ENCODE measurements around the gene PFKFB2.

PFKFB2 gene

DNA sequence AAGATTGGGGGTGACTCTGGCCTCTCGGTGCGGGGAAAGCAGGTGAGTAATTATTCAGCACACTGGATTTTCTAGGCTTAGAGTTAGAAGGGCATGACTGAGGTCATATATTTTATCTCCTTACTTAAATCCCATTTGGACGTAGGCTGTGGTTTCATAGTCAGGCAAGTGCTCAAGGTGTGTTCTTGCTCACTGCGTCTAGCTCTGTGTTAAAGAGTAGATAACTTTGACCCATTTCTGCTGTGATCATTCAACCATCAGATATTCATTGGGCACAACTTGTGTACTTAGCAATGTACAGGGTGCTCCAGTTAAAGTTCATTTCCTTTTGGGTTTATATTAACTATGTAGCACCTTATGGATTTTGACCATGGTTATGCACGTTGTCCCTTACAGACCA, 14.6 kb downstream of the PFKFB2 start:
- H3K4me1 ChIP-seq (ENCODE audit: control insufficient read depth, low read depth, low read length) = no peaks in the 10 kb centered on the region
- no peaks in the 10 kb centered on the region for H3K79me1 ChIP-seq (ENCODE audit: low read length)
- no peaks in the 10 kb centered on the region for H3K79me2 ChIP-seq (ENCODE audit: control insufficient read depth, insufficient read depth, low read length)
- no peak overlapping the region for H3K9ac ChIP-seq (ENCODE audit: low read length)
- H3K18ac ChIP-seq (ENCODE audit: low read length) = no peak overlapping the region
- no peak overlapping the region for H2BK120ac ChIP-seq (ENCODE audit: low read depth, low read length)
- no peak overlapping the region for H3K23ac ChIP-seq (ENCODE audit: low read length)
- no peak overlapping the region for H2BK15ac ChIP-seq (replicated peaks; ENCODE audit: low read depth)
- H2AK5ac ChIP-seq (ENCODE audit: low read length) = no peak overlapping the region
- no peak overlapping the region for H2BK5ac ChIP-seq (ENCODE audit: low read length)
- H3K27me3 ChIP-seq (ENCODE audit: insufficient read depth, low read length, poor library complexity) = no peaks in the 10 kb centered on the region
- no peak overlapping the region for H3K4me3 ChIP-seq (ENCODE audit: low read length)
- H3K56ac ChIP-seq (ENCODE audit: low read length) = no peak overlapping the region
- no peak overlapping the region for H4K5ac ChIP-seq (ENCODE audit: low read length)
- DNase-seq = no peak
- no peak overlapping the region for H4K8ac ChIP-seq (ENCODE audit: low read depth, low read length)
- H3K27ac ChIP-seq (ENCODE audit: low read depth, low read length) = no peak overlapping the region
- H3K4ac ChIP-seq (ENCODE audit: low read depth, low read length) = no peak overlapping the region
- no peak overlapping the region for H3K4me2 ChIP-seq (ENCODE audit: low read length)
- WGBS (ENCODE audit: extremely low coverage, insufficient coverage, low lambda C conversion rate) = no CpG with 5 or more reads among the region's 5 CpGs
- H3K36me3 ChIP-seq (ENCODE audit: control insufficient read depth, insufficient read depth, low read length) = no peaks in the 10 kb centered on the region

DNA sequence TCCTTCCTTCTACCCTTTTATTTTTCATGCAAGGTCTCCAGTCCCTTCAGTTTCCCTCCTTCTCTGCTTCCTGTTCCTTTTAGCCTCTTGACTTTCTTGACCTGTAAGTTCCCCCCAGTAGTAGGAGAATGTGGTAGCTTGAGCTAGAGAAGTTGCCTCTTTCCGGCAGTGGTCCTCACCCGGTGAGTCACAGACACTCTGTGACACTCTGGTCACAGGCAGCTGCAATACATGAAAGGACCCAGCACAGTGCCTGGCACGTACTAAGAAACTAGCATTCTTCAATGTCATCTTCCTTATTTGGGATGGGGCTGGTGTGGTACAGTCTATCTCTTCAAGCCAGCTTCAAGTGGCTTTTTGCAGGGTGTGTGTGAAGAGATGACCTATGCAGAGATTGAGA, 16.0 kb downstream of the PFKFB2 start:
- H2BK5ac ChIP-seq (ENCODE audit: low read length) = no peak overlapping the region
- no CpG with 5 or more reads among the region's 3 CpGs for WGBS (ENCODE audit: extremely low coverage, insufficient coverage, low lambda C conversion rate)
- no peaks in the 10 kb centered on the region for H3K4me1 ChIP-seq (ENCODE audit: control insufficient read depth, low read depth, low read length)
- no peak overlapping the region for H2BK120ac ChIP-seq (ENCODE audit: low read depth, low read length)
- no peaks in the 10 kb centered on the region for H3K79me2 ChIP-seq (ENCODE audit: control insufficient read depth, insufficient read depth, low read length)
- H3K27ac ChIP-seq (ENCODE audit: low read depth, low read length) = no peak overlapping the region
- H3K36me3 ChIP-seq (ENCODE audit: control insufficient read depth, insufficient read depth, low read length) = no peaks in the 10 kb centered on the region
- no peaks in the 10 kb centered on the region for H3K79me1 ChIP-seq (ENCODE audit: low read length)
- no peak overlapping the region for H3K4me2 ChIP-seq (ENCODE audit: low read length)
- no peak overlapping the region for H4K5ac ChIP-seq (ENCODE audit: low read length)
- H4K8ac ChIP-seq (ENCODE audit: low read depth, low read length) = no peak overlapping the region
- H3K27me3 ChIP-seq (ENCODE audit: insufficient read depth, low read length, poor library complexity) = no peaks in the 10 kb centered on the region
- H2AK5ac ChIP-seq (ENCODE audit: low read length) = no peak overlapping the region
- DNase-seq = no peak
- H3K23ac ChIP-seq (ENCODE audit: low read length) = no peak overlapping the region
- H3K18ac ChIP-seq (ENCODE audit: low read length) = no peak overlapping the region
- no peak overlapping the region for H2BK15ac ChIP-seq (replicated peaks; ENCODE audit: low read depth)
- no peak overlapping the region for H3K4ac ChIP-seq (ENCODE audit: low read depth, low read length)
- no peak overlapping the region for H3K56ac ChIP-seq (ENCODE audit: low read length)
- H3K4me3 ChIP-seq (ENCODE audit: low read length) = no peak overlapping the region
- no peak overlapping the region for H3K9ac ChIP-seq (ENCODE audit: low read length)

- no peak overlapping the region for H2BK120ac ChIP-seq (ENCODE audit: low read depth, low read length)
- no peak overlapping the region for H3K18ac ChIP-seq (ENCODE audit: low read length)
- DNase-seq = no peak
- no CpG with 5 or more reads among the region's 5 CpGs for WGBS (ENCODE audit: extremely low coverage, insufficient coverage, low lambda C conversion rate)
- H3K4me3 ChIP-seq (ENCODE audit: low read length) = no peak overlapping the region
- no peak overlapping the region for H3K4ac ChIP-seq (ENCODE audit: low read depth, low read length)
- no peaks in the 10 kb centered on the region for H3K36me3 ChIP-seq (ENCODE audit: control insufficient read depth, insufficient read depth, low read length)
- H3K79me1 ChIP-seq (ENCODE audit: low read length) = no peaks in the 10 kb centered on the region
- no peak overlapping the region for H3K9ac ChIP-seq (ENCODE audit: low read length)
- no peak overlapping the region for H3K23ac ChIP-seq (ENCODE audit: low read length)
- no peaks in the 10 kb centered on the region for H3K79me2 ChIP-seq (ENCODE audit: control insufficient read depth, insufficient read depth, low read length)
- H2AK5ac ChIP-seq (ENCODE audit: low read length) = no peak overlapping the region
- H3K4me1 ChIP-seq (ENCODE audit: control insufficient read depth, low read depth, low read length) = no peaks in the 10 kb centered on the region
- H3K27me3 ChIP-seq (ENCODE audit: insufficient read depth, low read length, poor library complexity) = no peaks in the 10 kb centered on the region
- no peak overlapping the region for H4K8ac ChIP-seq (ENCODE audit: low read depth, low read length)
- no peak overlapping the region for H3K27ac ChIP-seq (ENCODE audit: low read depth, low read length)
- no peak overlapping the region for H2BK5ac ChIP-seq (ENCODE audit: low read length)
- no peak overlapping the region for H3K56ac ChIP-seq (ENCODE audit: low read length)
- H4K5ac ChIP-seq (ENCODE audit: low read length) = no peak overlapping the region
- no peak overlapping the region for H3K4me2 ChIP-seq (ENCODE audit: low read length)
- H2BK15ac ChIP-seq (replicated peaks; ENCODE audit: low read depth) = no peak overlapping the region
These were observed 16.9 kb downstream of the PFKFB2 start for GRCh38 chr1:207069858-207070506.

DNA sequence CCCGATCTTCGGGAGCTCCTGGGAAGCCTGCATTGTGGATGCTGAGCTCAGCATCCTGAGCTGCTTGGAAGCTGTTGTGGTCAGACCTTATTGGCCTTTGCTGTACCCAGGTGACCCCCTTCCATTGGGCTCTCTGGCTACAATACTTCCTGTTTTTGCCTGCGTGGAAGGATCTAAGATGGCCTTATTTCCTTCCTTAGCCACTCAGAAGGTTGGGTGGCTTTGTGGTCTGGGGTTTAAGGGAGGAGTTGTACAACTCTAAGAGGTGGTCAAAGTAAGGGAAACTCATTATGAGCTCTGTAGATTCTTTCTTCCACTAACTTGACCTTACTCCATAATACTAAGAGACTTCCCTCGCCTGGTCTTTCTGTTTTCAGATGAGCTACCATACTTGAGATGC, 17.7 kb downstream of the PFKFB2 start:
- H2BK5ac ChIP-seq (ENCODE audit: low read length) = no peak overlapping the region
- H3K27me3 ChIP-seq (ENCODE audit: insufficient read depth, low read length, poor library complexity) = no peaks in the 10 kb centered on the region
- no peak overlapping the region for H3K4me2 ChIP-seq (ENCODE audit: low read length)
- H4K5ac ChIP-seq (ENCODE audit: low read length) = no peak overlapping the region
- H3K79me2 ChIP-seq (ENCODE audit: control insufficient read depth, insufficient read depth, low read length) = no peaks in the 10 kb centered on the region
- no peaks in the 10 kb centered on the region for H3K36me3 ChIP-seq (ENCODE audit: control insufficient read depth, insufficient read depth, low read length)
- no peaks in the 10 kb centered on the region for H3K79me1 ChIP-seq (ENCODE audit: low read length)
- H2BK120ac ChIP-seq (ENCODE audit: low read depth, low read length) = no peak overlapping the region
- no peak overlapping the region for H3K56ac ChIP-seq (ENCODE audit: low read length)
- H3K23ac ChIP-seq (ENCODE audit: low read length) = no peak overlapping the region
- H2AK5ac ChIP-seq (ENCODE audit: low read length) = no peak overlapping the region
- H3K9ac ChIP-seq (ENCODE audit: low read length) = no peak overlapping the region
- no peak overlapping the region for H2BK15ac ChIP-seq (replicated peaks; ENCODE audit: low read depth)
- H4K8ac ChIP-seq (ENCODE audit: low read depth, low read length) = no peak overlapping the region
- no peak overlapping the region for H3K4me3 ChIP-seq (ENCODE audit: low read length)
- H3K18ac ChIP-seq (ENCODE audit: low read length) = no peak overlapping the region
- H3K4ac ChIP-seq (ENCODE audit: low read depth, low read length) = no peak overlapping the region
- H3K4me1 ChIP-seq (ENCODE audit: control insufficient read depth, low read depth, low read length) = no peaks in the 10 kb centered on the region
- H3K27ac ChIP-seq (ENCODE audit: low read depth, low read length) = no peak overlapping the region
- WGBS (ENCODE audit: extremely low coverage, insufficient coverage, low lambda C conversion rate) = no CpG with 5 or more reads among the region's 4 CpGs
- no peak for DNase-seq

DNA sequence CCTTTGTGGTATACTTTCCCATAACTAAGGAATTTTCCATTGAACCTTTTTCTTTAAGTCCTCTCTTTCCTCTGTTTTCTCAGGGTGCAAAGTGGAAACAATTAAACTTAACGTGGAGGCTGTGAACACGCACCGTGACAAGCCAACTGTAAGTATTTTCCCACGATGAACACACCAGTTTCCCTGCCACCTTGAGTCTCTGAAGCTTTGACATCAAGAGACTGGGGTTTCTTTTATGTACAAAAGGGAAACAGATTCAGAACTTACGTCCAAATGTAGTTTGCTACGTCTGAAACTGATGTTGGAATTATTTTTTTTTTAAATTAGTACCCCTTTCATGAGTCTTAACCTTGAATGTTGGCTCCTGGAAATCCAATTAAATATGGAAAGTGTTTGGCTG, 18.4 kb downstream of the PFKFB2 start:
- Histone ChIP-seq H3K36me3 (ENCODE audit: control insufficient read depth, insufficient read depth, low read length) (no peaks in the 10 kb centered on the region), H3K4me3 (ENCODE audit: low read length) (no peak overlapping the region), H3K27me3 (ENCODE audit: insufficient read depth, low read length, poor library complexity) (no peaks in the 10 kb centered on the region), H3K9ac (ENCODE audit: low read length) (no peak overlapping the region), H3K4me1 (ENCODE audit: control insufficient read depth, low read depth, low read length) (no peaks in the 10 kb centered on the region), H3K79me1 (ENCODE audit: low read length) (no peaks in the 10 kb centered on the region), H4K5ac (ENCODE audit: low read length) (no peak overlapping the region), H3K23ac (ENCODE audit: low read length) (no peak overlapping the region), H3K4ac (ENCODE audit: low read depth, low read length) (no peak overlapping the region), H2BK5ac (ENCODE audit: low read length) (no peak overlapping the region), H3K27ac (ENCODE audit: low read depth, low read length) (no peak overlapping the region), H3K4me2 (ENCODE audit: low read length) (no peak overlapping the region), H2BK120ac (ENCODE audit: low read depth, low read length) (no peak overlapping the region), H3K79me2 (ENCODE audit: control insufficient read depth, insufficient read depth, low read length) (no peaks in the 10 kb centered on the region), H2AK5ac (ENCODE audit: low read length) (no peak overlapping the region), H3K18ac (ENCODE audit: low read length) (no peak overlapping the region), H4K8ac (ENCODE audit: low read depth, low read length) (no peak overlapping the region), H3K56ac (ENCODE audit: low read length) (no peak overlapping the region), H2BK15ac (replicated peaks; ENCODE audit: low read depth) (no peak overlapping the region)
- WGBS (ENCODE audit: extremely low coverage, insufficient coverage, low lambda C conversion rate) = no CpG with 5 or more reads among the region's 6 CpGs
- no peak for DNase-seq

DNA sequence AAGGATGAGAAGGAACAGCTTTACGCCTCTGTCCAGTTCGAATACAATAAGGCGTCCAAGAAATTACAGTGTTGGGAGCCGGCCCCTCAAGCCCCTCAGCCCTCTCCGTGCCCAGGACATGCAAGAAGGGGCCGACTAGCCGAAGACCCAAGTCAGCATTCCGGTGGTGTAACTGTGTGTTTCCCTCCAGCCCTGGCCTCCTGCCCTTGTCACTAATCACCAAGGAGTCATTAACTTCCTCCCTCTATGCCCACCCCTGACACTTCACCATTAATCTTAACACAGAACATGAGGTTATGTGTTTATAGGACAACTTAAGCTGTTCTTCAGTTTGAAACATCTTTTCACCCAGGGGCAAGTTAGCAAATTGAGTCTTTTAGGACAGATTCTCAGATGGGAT, 19.2 kb downstream of the PFKFB2 start:
- no peak overlapping the region for H3K18ac ChIP-seq (ENCODE audit: low read length)
- H3K4me1 ChIP-seq (ENCODE audit: control insufficient read depth, low read depth, low read length) = no peaks in the 10 kb centered on the region
- H3K27ac ChIP-seq (ENCODE audit: low read depth, low read length) = no peak overlapping the region
- no peak overlapping the region for H3K4ac ChIP-seq (ENCODE audit: low read depth, low read length)
- H3K27me3 ChIP-seq (ENCODE audit: insufficient read depth, low read length, poor library complexity) = no peaks in the 10 kb centered on the region
- no peak overlapping the region for H3K23ac ChIP-seq (ENCODE audit: low read length)
- H4K8ac ChIP-seq (ENCODE audit: low read depth, low read length) = no peak overlapping the region
- no peak overlapping the region for H3K56ac ChIP-seq (ENCODE audit: low read length)
- WGBS (ENCODE audit: extremely low coverage, insufficient coverage, low lambda C conversion rate) = no CpG with 5 or more reads among the region's 8 CpGs
- no peaks in the 10 kb centered on the region for H3K36me3 ChIP-seq (ENCODE audit: control insufficient read depth, insufficient read depth, low read length)
- H3K4me3 ChIP-seq (ENCODE audit: low read length) = no peak overlapping the region
- H3K79me2 ChIP-seq (ENCODE audit: control insufficient read depth, insufficient read depth, low read length) = no peaks in the 10 kb centered on the region
- no peak for DNase-seq
- H2BK5ac ChIP-seq (ENCODE audit: low read length) = no peak overlapping the region
- no peak overlapping the region for H4K5ac ChIP-seq (ENCODE audit: low read length)
- H2BK120ac ChIP-seq (ENCODE audit: low read depth, low read length) = no peak overlapping the region
- no peaks in the 10 kb centered on the region for H3K79me1 ChIP-seq (ENCODE audit: low read length)
- no peak overlapping the region for H3K9ac ChIP-seq (ENCODE audit: low read length)
- H3K4me2 ChIP-seq (ENCODE audit: low read length) = no peak overlapping the region
- no peak overlapping the region for H2BK15ac ChIP-seq (replicated peaks; ENCODE audit: low read depth)
- no peak overlapping the region for H2AK5ac ChIP-seq (ENCODE audit: low read length)

Data from mesendoderm (in vitro differentiated cells).